ENCODE results near the gene HCN4. TPM values are rescaled to one million over a fixed set of nuclear protein-coding genes. Genes with fewer than 3 reads are reported as not detected.

Gene HCN4
- total and polyA plus RNA-seq, 2 donors (not counting 3 experiments of a cell fraction or from before 2014, with no cell fraction given) = 0.01 TPM; not detected in 1

DNA sequence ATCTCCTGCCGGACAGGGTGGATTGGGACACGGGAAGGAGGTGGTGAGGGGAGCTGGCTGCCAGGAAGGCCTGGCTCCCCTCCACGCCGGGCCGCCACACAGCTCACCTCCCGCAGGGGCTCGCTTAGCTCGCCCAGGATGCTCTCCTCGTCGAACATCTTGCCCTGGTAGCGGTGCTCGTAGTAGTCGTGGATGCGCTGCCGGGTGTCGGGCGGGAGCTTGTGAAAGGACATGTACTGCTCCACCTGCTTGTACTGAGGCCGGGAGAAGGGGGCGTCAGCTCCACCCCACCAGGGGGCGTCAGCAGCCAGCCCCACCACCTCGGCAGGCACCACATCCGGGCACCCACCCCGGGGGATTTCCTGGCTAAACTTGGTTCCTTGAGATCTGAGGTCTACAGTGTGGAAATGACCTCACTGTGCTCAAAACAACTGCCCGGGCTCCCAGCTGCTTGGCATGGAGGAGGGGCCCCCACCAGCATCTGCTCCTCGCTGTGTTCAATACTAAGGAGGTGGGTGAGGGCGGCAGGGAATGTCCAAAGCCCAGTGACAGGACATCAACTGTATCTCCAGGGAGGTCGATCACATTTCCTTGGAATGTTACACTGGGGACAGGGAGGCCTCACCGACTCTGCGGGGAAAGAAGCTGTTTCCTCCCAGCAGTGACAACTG lies 43.4 kb downstream of the HCN4 start:
- intact Hi-C loops (cut with micrococcal nuclease) (no loop called here), dilution Hi-C loops (cut with MboI; ENCODE audit: extremely low pct_ligation_motif_present, low sequenced_read_pairs) (no loop called here)
- CTCF ChIA-PET = no interaction called here
- FAIRE-seq = no peak
- no peaks in the 10 kb centered on the region for H3K9me3 ChIP-seq (replicated peaks; ENCODE audit: control insufficient read depth, insufficient read depth, low read length)
- H3K4me1 ChIP-seq (ENCODE audit: control insufficient read depth, extremely low read depth, insufficient read depth, low read length) = no peaks in the 10 kb centered on the region
- H3K36me3 ChIP-seq (ENCODE audit: control insufficient read depth in 2 of 2, extremely low read depth in 1 of 2, insufficient read depth in 2 of 2, low read length in 2 of 2) = no peaks in the 10 kb centered on the region
- no peaks in the 10 kb centered on the region for H3K27me3 ChIP-seq (ENCODE audit: control insufficient read depth in 2 of 2, insufficient read depth in 2 of 2, low read length in 2 of 2)
- H3K4me3 ChIP-seq (replicated peaks in 1 of 3; ENCODE audit: insufficient read depth in 1 of 3, low read depth in 1 of 3, low read length in 3 of 3) = no peak overlapping the region
- H2AFZ ChIP-seq (ENCODE audit: low read depth, low read length) = no peak overlapping the region
- no peak overlapping the region for H3K4me2 ChIP-seq (ENCODE audit: insufficient read depth, low read length)
- POLR2A ChIA-PET = no interaction called here
- no TSS peak for BruUV-seq (replicated peaks)
- no peaks in the 10 kb centered on the region for H4K20me1 ChIP-seq (replicated peaks; ENCODE audit: control insufficient read depth, extremely low read depth, insufficient read depth, low read length)
- H3K9ac ChIP-seq (replicated peaks; ENCODE audit: extremely low read depth, insufficient read depth, low read length) = no peak overlapping the region
- no peaks in the 10 kb centered on the region for H3K9me1 ChIP-seq (replicated peaks; ENCODE audit: control insufficient read depth, extremely low read depth, insufficient read depth, low read length)
- no peaks in the 10 kb centered on the region for H3K79me2 ChIP-seq (ENCODE audit: control insufficient read depth, insufficient read depth, low read length)
- TF ChIP-seq EZH2 (IDR thresholded peaks at IDR 0.05; ENCODE audit: borderline replicate concordance, low read depth, low read length, severe bottlenecking) (no peak), MYC (IDR thresholded peaks at IDR 0.05; ENCODE audit: low read depth, low read length) (no peak), POLR2AphosphoS5 (IDR thresholded peaks at IDR 0.05; ENCODE audit: insufficient read depth, low read depth, low read length) (no peak), CTCF (IDR thresholded peaks at IDR 0.05; ENCODE audit: extremely low read depth in 1 of 2, insufficient read depth in 1 of 2, low read depth in 1 of 2, low read length in 2 of 2) (no peak), POLR2A (IDR thresholded peaks at IDR 0.05; ENCODE audit: low read depth, low read length) (no peak), FOS (IDR thresholded peaks at IDR 0.05; ENCODE audit: borderline replicate concordance, insufficient read depth, low read length) (no peak)
- TF ChIP-seq, protein P1, sequence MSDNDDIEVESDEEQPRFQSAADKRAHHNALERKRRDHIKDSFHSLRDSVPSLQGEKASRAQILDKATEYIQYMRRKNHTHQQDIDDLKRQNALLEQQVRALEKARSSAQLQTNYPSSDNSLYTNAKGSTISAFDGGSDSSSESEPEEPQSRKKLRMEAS (IDR thresholded peaks at IDR 0.05; ENCODE audit: insufficient read depth, insufficient read length) = no peak
- DNase-seq (ENCODE audit: low read depth, low spot score) = no peak
- H3K27ac ChIP-seq (ENCODE audit: insufficient read depth, low read depth, low read length) = no peak overlapping the region

Measured in endothelial cell of umbilical vein (primary cell).